EL (cell line): Measurements from ENCODE around the gene TMEM208.

Source experiments
- DNase-seq: peaks from one replicate; pipeline ENCODE4 v3.0.0-alpha.2; 2016

Gene TMEM208

DNA sequence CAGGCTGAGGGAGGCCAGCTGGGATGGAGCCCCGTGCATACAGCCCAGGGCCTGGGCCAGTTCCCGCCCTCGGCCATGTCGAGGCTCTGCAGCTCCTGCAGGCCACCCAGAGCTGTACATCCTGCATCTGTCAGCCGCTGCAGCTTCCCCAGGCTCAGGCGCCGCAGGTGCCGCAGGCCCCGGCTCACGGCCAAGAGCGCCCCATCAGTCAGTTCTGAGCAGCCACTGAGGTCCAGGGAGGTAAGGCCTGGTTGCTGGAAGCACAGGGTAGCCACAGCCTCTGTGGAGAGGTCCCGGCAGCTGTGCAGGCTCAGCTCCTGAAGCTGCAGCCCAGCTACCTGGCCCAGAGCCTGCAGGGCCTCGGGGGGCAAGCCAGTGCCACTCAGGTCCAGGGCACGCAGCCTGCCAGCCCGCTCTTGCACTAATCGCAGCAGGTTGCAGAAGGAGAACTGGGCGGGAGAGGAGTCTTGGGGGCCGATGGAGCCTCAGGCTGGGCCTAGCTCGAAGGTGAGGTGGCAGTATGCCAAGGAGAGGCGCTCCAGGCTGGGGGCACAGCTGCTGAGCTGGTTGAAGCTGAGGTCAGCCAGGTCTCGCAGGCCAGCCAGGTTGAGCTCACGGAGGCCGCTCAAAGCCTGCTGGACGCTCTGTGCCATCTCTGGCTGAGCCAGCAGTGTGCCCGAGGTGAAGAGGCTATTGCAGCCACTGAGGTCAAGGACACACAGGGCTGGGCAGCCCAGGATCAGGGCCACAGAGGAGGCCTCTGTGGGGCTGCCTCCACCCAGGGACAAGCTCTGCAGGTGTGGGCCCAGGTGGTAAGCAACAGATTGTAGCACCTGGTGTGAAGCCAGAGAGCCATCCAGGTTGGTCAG is 16.6 kb upstream of the TMEM208 start:
- DNase-seq = no peak

DNA sequence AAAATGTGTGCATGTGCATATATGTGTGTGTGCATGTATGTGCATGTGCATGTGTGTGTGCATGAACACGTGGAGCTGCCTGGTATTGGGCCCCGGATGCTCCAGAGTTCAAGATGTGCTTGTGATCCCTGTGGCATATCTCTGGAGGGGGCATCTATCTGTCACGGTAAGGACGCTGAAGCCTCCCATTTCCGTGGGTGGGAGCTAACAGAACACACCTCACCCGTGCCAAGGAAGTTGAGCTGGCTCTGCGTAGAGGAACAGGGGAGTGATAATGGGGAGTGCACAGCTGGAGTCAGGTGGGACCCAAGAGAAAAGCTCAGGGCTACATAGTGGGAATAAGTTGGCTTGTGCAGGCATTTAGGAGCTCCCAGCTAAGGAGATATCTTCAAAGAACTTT is 15.3 kb upstream of the TMEM208 start:
- DNase-seq = no peak

DNA sequence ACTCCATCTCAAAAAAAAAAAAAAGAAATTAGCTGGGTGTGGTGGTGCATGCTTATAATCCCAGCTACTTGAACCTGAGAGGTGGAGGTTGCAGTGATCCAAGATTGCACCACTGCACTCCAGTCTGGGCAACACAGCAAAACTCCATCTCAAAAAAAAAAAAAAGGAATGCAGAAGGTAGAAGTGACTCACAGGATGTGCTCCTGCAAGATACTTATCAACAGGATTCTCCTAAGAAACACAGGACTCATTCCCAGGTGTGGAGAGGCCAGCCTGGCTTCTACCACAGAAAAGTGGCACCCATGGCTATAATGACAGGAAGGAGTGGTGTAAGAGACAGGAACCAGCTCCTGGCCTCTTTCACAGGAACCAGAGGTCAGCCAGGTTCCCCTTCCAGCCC is 14.2 kb upstream of the TMEM208 start:
- no peak for DNase-seq

- DNase-seq = no peak
Measured at GRCh38 chr16:67213197-67214019, 13.5 kb upstream of the TMEM208 start.

- no peak for DNase-seq
Measured at GRCh38 chr16:67215706-67216105, 11.2 kb upstream of the TMEM208 start.

DNA sequence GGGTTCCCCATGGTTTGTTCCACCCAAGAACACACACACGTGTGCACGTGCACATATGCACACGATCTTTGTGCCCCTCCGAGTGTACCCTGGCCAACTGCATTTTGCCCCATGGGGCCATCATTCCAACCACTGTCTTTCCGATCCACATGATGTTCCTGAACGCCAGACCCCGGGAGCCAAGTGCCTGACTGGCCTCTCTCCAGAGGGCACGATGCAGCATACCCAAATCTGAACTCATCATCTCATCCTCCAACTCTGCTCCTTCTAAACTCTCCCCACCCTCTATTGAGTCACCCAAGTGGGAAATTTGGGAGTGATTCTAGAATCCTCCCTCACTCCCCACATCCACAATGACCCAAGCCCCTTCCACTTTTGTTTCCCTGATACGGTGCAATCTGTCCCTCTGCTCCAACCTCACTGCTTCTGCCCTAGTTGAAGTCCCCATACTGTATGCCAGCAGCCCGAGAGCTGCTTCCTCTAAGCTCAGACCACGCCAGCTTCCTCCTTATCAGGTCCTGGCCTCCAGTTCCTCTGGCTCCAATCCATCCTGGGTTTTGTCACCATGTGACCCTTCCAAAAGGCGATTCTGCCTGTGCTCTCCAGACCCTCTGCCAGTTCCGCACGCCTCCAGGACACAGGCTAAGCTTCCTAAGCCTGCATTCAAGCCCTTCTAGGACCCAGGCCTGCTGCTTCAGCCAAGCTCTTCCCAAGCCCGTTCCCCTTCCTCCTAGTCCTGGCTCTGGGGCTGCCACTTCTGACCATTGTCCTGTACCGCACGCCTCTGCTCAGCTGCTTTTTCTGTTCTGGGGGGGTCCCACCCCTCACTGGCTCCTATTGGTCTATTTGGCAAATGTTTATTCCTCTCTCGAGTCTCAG is 10.1 kb upstream of the TMEM208 start:
- DNase-seq = no peak

GRCh38 chr16:67223992-67224391 is 2.9 kb upstream of the TMEM208 start:
- no peak for DNase-seq

- DNase-seq = no peak
Measured at GRCh38 chr16:67226295-67226803, 581 bp upstream of the TMEM208 start.

DNA sequence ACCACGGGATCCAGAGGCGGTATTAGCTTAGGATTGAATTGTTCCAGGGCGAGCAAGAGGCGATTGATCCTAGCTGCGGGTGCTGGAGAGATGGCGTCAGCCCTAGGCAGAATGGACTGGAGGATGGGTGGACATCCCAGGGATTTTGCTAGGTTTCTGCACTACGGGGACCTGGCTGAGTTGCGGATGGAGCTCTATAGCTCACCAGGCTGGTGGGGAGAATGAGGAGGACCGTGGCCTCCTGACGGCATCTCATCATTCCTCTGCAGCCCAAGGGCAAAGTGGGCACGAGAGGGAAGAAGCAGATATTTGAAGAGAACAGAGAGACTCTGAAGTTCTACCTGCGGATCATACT is 614 bp downstream of the TMEM208 start:
- DNase-seq = no peak

GRCh38 chr16:67228034-67228785 is 1.3 kb downstream of the TMEM208 start:
- DNase-seq = no peak

DNA sequence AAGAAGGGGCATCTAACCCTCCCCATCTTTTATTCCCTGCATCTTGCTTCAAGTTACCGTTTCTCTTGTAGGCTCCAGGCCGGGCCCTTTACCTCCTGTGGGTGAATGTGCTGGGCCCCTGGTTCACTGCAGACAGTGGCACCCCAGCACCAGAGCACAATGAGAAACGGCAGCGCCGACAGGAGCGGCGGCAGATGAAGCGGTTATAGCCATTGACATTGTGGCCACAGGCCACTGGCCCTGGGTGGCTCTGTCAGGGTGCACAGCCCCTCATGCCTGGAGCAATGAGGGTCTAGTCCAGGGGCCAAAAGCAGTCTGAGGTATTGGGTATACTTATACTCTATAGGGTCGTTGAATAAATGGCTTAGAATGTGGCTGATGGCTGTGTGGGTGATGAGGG is 2.0 kb downstream of the TMEM208 start:
- no peak for DNase-seq

DNA sequence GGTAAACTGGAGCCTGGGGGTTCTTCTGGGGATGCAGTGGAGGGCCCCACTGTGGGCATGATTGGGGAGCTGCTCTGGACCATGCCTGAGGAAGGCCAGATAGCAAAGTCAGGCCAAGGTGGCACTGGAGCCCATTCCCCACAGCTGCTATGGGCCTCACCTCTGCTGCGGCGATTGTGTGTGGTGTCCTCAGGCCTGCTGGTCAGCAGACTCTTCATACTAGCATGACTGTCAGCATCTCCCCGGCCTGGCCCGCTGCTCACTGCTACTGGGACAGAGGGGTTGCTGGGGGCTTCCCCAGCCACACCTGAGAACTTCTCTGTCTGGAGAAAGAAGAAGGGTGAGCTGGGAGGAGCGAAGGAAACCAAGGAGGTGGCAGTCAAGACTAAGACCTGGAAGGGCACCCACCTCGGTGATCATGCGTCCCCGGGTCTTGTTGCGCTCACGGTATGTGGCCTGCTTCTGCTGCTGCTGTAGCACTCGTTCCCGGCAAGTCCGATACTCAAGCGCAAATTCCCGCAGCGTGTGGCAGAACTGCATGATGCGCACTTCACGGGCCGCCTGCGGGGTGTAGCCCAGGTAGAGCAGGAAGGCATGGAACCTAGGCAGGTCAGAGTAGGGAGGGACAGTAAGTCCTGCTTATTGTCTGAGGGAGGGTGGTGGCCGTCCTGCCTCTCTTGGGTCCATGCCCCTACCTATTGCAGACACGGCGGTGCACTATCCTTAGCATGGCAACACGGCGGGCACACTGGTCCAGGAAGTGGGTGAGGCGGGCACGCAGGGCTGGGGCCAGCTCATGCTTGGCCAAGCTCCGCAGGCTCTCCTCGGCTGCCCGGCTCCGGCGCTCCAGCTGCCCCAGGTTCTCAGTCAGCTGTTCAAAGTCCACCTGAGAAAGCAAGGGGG is 3.2 kb downstream of the TMEM208 start:
- no peak for DNase-seq

- no peak for DNase-seq
Measured at GRCh38 chr16:67230809-67231660, 4.1 kb downstream of the TMEM208 start.

DNA sequence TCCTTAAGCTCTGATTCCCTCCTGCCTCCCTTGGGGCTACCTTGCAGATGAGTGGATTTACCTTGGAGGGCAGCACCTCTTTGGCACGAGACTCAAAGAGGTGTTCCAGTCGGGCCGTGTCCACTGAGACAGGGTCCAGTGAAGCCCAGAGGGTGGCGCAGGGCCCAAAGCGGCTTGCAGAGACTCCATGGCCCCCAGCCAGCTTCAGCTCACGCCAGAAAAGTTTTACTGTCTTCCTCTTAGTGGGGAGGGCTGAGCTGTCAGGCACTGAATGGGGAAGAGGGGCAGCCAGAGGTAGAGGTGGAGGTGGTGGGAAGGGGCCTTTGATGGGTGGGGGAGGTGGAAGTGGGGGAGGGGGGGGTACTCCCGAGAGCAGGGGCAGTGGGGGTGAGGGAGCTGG is 6.7 kb downstream of the TMEM208 start:
- no peak for DNase-seq

GRCh38 chr16:67234180-67234597 is 7.3 kb downstream of the TMEM208 start:
- no peak for DNase-seq

DNA sequence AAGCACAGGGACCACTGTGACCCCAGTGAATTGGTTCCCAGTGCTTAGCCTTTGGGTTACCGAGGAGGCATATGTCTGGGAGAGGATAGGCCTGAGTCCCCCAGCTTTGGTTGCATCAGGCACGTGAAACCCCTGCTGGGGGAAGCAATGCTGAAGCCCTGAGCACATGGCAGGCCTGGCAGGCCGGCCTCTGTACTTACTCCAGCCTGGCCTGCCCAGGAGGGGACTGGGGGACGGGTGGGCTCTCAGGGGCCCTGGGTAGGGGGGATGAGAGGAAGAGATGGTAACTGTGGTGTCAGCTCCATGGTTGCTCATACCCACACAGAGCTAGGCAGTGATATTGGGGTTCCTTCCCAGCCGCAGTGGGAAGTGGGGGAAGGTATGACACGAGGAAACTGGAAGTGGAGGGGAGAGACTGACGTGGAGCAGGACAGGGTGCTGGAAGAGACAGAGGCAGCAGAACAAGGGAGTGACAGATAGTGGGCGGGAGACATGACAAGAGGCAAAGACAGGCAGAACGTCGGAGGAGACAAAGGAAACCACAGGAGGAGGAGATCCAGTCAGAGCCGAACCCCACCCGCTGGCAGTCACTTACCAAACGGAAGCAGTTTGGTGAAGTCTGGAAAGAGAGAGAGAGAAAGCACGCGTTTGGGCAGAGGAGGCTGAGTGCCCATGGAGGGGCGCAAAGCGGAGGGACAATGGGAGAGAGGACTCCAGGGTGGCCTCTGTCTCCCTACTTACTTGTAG is 9.1 kb downstream of the TMEM208 start:
- no peak for DNase-seq

GRCh38 chr16:67236563-67237395 is 9.8 kb downstream of the TMEM208 start:
- DNase-seq = peak; percentile 55
